Astrocyte of the spinal cord (primary cell): ENCODE measurements around the gene CCL22.
"Not testable (repeated sequence)": the region's sequence is repeated elsewhere in the genome, so short reads cannot be mapped to it uniquely, and the experiment has no call there.

Source experiments
- DNase-seq: peaks from one replicate; pipeline ENCODE4 v3.0.0; 2011; ENCODE audit warnings: low read depth, low spot score
- H3K4me3 ChIP-seq: 2 replicates; pipeline ENCODE4 v1.5.1; 2011; ENCODE audit warnings: low read depth, mild to moderate bottlenecking, low read length, moderate library complexity
- in situ Hi-C: cut with HindIII; loops from 2 replicates; pipeline ENCODE4 v1.10.0; 2017; ENCODE audit warnings: low sequenced_read_pairs
- TF ChIP-seq, protein P1 (sequence below): IDR thresholded peaks from 2 replicates; pipeline ENCODE4 v1.5.1; 2012; ENCODE audit warnings: low read depth, mild to moderate bottlenecking, low read length, inconsistent platforms

Gene CCL22

DNA sequence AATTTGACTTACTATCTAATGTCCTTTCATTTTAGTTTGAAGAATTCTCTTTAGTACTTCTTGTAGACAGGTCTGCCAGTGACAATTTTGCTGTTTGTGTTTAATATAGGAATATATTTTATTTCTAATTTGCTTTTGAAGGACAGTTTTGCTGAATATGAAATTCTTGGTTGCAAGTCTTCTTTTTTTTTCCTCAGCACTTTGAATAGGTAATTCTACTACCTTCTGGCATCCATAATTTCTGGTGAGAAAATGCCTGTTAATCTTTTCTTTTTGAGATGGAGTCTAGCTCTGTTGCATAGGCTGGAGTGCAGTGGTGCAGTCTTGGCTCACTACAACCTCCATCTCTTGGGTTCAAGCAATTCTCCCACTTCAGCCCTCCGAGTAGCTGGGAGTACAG is 25.2 kb upstream of the CCL22 start:
- no peak overlapping the region for H3K4me3 ChIP-seq
- DNase-seq = no peak
- TF ChIP-seq, protein P1, sequence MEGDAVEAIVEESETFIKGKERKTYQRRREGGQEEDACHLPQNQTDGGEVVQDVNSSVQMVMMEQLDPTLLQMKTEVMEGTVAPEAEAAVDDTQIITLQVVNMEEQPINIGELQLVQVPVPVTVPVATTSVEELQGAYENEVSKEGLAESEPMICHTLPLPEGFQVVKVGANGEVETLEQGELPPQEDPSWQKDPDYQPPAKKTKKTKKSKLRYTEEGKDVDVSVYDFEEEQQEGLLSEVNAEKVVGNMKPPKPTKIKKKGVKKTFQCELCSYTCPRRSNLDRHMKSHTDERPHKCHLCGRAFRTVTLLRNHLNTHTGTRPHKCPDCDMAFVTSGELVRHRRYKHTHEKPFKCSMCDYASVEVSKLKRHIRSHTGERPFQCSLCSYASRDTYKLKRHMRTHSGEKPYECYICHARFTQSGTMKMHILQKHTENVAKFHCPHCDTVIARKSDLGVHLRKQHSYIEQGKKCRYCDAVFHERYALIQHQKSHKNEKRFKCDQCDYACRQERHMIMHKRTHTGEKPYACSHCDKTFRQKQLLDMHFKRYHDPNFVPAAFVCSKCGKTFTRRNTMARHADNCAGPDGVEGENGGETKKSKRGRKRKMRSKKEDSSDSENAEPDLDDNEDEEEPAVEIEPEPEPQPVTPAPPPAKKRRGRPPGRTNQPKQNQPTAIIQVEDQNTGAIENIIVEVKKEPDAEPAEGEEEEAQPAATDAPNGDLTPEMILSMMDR = no peak
- in situ Hi-C loops = no loop called here

DNA sequence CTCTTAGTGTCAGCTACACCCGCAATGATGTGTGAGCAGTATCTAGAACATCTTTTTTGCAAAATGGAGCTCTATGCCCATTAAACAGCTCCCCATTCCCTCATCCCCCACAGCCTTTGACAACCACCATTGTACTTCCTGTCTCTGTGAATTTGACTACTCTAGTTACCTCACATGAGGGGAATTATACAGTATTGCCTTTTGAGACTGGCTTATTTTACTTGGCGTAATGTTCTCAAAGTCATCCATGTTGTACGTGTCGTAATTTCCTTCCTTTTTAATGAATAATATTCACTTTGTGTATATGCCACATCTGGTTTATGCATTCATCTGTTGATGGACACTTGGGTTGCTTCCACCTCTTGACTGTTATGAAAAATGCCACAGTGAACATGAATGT is 23.2 kb upstream of the CCL22 start:
- H3K4me3 ChIP-seq = no peak overlapping the region
- DNase-seq = no peak
- TF ChIP-seq, protein P1 = no peak
- in situ Hi-C loops = no loop called here

DNA sequence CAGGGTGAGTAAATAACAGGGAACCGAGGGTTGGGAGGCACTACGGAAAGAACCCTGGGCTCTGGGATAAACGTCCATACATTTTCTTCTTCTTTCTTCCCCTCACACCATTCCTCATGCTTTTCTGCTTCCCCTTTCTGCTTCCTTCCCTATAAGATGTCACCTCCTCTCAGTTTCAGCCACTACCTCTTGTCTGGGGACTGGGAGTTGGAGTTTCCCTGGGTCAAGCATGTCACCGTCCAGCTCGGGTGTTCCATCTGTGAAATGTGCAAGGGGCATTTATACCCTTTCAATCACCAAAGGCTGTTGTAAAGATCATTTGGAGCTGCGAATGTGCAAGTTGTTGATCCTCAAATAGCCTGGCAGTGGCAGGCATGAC is 17.5 kb upstream of the CCL22 start:
- in situ Hi-C loops = no loop called here

DNA sequence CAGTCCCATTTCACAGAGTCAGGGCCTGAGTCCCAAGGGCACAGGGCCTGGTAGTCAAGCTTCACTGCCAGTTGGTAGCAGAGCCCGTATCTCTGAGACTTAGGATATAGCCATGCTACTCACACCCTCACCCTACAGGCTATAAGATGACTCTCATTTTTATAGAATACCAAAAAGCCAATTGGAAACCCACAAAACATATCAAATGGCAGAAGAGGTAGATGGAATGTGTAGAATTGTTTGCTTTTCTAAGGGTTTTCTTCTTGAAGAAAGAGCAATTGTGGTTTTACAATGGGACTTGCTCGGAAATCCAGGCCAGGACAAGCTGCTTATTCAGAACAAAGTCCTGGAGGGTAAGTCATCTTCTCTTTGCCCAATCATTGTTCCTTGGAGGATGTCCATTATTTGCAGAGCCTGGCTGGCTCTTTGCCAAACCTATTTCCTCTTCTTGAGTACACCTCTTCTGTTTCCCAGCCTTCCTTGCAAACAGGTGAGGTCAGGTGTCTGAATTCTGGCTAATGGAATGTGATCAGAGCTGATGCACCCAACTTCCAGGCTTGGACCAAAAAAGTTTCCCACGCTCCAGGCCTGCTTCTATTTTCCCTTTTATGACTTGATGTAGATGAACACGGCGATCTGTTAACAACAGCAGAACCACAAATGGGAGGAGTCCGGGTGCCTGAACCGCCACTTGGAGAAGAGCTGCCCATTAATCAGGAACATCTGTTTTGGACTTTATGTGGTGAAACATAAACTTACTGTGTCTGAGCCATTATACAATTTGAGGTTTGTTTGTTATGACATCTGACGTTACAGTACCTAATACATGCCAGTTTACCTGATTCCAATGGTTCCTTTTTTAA is 16.9 kb upstream of the CCL22 start:
- in situ Hi-C loops = no loop called here
- no peak overlapping the region for H3K4me3 ChIP-seq
- TF ChIP-seq, protein P1 = no peak
- DNase-seq = peak; percentile 95

More for the DNA sequence above, 17.5 kb upstream of the CCL22 start:
- no peak for DNase-seq
- no peak overlapping the region for H3K4me3 ChIP-seq
- TF ChIP-seq, protein P1 = no peak

DNA sequence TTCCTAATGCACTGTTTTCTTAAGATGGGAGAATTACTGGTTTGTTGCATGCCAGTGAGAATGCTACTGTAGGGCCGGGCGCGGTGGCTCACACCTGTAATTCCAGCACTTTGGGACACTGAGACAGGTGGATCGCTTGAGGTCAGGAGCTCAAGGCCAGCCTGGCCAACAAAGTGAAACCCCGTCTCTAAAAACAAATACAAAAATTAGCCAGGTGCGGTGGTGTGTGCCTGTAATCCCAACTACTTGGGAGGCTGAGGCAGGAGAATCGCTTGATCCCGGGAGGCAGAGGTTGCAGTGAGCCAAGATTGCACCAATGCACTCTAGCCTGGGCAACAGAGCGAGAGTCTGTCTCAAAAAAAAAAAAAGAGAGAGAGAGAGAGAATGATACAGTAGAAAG is 16.0 kb upstream of the CCL22 start:
- in situ Hi-C loops = not testable (repeated sequence)

DNA sequence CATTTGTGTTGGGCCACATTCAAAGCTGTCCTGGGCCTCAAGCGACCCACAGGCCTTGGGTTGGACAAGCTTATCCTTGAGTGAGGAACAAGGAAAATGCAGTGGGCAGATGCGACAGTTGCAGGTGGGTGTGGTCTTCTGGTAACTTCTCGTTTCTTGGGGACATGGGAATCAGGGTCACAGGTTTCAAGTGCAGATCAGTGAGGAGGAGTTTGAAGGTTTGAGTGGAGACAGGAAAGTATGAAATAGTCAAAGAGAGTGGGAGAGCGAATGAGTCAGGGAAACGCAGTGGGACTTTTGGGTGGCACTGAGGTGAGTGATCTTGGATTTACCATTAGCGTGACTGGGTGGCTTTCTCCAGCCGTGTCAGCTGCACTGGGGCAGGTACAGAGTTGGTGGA is 15.4 kb upstream of the CCL22 start:
- no peak overlapping the region for H3K4me3 ChIP-seq

More for the DNA sequence above, 16.0 kb upstream of the CCL22 start:
- not testable (repeated sequence) for DNase-seq, H3K4me3 ChIP-seq

DNA sequence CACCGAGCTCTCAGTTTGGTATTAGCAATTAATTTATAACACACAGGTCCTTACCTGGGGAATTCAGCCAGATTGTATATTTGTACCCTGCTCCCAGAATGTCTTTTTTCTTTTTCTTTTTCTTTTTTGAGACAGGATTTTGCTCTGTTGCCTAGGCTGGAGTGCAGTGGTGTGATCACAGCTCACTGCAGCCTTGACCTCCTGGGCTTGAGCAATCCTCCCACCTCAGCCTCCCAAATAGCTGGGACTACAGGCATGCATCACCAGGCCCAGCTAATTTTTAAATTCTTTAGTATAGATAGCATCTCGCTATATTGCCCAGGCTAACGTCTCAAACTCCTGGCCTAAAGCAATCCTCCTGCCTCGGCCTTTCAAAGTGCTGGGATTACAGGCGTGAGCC is 14.5 kb upstream of the CCL22 start:
- DNase-seq, H3K4me3 ChIP-seq, in situ Hi-C loops: not testable (repeated sequence)

More for the DNA sequence above, 15.4 kb upstream of the CCL22 start:
- no peak for DNase-seq
- in situ Hi-C loops = no loop called here
- TF ChIP-seq, protein P1 = no peak

DNA sequence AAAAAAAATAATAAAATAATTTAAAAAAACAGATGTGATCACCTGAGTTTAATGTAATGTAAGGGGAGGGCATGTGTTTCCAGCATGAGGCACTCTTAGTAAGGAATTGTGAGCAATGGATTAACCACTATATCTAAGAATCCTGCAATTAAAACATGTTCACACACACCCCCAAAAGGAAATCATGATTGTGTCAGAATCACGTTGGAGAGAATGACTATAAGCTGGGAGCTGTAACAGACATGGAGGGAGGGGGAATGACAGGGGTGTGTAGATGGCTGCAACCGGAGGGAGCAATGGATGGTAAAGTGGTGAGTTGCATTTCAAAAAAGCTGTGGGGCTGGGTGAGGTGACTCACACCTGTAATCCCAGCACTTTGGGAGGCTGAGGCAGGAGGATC is 13.6 kb upstream of the CCL22 start:
- DNase-seq = no peak
- in situ Hi-C loops = no loop called here

More for the DNA sequence above, 13.6 kb upstream of the CCL22 start:
- no peak overlapping the region for H3K4me3 ChIP-seq
- TF ChIP-seq, protein P1 = no peak
